NCI-H146 treated with DMSO at 0.1 percent for 48 hours (cell line): Measurements from ENCODE around the gene RPL7L1.
"Not testable (repeated sequence)": the region's sequence is repeated elsewhere in the genome, so short reads cannot be mapped to it uniquely, and the experiment has no call there.

ENCODE experiments used
- DNase-seq: peaks from one replicate; lab custom pipeline; 2025; ENCODE audit not compliant: unreplicated experiment; lab: John Stamatoyannopoulos, UW

RPL7L1 gene

DNA sequence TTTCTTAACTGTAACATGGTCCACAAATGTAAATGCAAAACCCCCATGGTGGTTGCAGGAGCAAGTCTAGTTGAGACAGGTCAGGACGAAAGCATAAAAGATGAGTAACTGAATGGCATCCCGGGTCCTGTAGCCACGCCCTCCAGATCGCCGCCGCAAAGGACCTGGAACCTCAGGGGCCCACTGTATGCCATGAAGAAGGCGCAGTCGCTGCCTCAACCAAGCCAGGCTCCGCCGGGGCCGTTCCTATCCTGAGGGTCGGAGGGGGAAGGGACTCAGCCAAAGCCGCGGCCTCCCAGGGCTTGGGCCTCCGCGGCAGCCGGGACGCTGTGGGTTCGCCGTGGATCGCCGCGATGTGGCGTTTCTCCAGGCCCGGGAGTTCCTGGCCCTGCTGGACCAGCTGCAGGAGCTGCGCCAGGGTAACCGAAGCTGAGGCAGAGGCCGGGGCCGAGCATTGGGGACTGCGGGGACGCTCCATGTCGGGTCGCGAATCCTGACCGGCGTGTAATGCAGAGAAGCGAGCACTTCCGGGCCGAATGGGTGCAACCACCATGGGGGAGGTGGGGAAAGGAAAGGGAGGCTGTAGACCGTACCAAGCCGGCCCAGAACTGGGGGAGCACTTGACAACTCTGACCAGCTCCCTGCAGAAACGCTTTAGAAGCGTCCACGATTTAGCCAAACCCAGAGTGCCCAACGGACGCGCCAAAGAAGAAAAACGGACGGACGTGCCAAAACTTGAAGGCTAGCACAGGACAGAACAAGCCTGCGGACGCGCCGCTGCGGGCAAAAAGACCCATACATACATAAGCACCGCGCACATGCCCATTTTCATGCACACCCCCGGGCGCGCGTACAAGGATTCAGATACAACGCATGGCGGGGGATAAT, 11.1 kb downstream of the RPL7L1 start:
- peak; percentile 95 for DNase-seq

GRCh38 chr6:42891199-42891722, 11.8 kb downstream of the RPL7L1 start:
- DNase-seq: no peak

GRCh38 chr6:42894041-42894828, 14.8 kb downstream of the RPL7L1 start:
- DNase-seq: not testable (repeated sequence)

DNA sequence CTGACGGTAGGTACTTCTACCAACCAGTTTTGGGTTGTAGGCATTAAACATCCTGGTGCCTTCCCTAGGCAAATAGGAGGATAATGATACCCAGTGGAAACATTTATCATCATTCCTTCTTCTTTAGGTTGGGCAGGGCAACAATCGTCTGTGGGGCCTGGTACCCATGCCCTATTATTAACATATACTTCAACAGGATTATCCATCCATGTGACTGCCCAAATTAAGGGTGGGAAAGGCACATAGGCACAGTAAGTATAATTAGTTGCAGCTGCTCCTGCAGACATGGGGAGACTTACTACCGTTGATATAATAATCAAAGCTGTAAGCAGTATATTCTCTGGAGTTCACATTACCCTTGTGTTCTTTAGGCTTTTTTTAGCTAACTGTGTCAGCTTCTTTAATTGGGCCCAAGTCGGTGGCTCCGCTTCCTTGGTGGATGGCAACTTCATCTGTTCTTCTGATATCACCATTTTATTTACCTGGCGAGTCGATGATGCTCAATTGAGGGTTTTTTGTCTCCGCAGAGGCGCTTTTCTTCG, 16.8 kb downstream of the RPL7L1 start:
- DNase-seq: no peak

GRCh38 chr6:42898891-42899361, 19.5 kb downstream of the RPL7L1 start:
- peak; percentile 66 for DNase-seq

DNA sequence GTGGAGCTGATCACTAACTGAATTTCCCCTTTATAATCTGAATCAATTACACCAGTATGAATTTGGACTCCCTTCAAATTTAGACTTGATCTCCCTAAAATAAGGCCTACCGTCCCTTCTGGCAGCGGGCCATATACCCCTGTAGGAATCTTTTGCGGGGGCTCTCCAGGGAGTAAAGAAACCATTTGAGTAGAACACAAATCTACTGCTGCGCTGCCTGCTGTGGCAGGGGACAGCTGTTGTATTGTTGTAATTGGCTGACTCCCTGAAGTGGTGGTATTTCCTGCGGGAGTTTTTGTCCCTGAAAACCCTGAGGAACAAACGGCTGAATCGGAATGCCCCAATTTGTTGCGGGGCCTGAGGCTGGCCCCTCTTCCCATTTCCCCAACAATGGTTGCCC, 20.5 kb downstream of the RPL7L1 start:
- DNase-seq: peak; percentile 45

DNA sequence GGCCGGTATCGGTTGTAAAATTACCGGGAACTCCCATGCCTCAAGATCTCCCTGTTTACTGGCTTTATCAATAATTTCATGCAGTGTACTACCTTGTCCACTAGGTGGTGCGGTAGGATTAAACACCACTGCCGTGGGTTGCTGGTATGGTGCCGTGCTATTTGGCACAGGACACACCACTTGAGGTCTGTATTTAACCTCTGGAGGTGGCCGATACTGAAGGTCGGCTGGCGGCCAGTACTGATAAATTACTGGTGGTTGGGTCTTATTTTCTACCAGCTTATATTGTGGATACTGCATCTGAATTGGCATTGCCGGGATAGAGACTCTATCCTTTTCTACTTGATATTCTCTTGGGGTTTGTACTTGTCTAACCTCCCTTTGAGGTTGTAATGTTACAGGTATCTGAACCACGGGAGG, 22.1 kb downstream of the RPL7L1 start:
- peak; percentile 90 for DNase-seq

DNA sequence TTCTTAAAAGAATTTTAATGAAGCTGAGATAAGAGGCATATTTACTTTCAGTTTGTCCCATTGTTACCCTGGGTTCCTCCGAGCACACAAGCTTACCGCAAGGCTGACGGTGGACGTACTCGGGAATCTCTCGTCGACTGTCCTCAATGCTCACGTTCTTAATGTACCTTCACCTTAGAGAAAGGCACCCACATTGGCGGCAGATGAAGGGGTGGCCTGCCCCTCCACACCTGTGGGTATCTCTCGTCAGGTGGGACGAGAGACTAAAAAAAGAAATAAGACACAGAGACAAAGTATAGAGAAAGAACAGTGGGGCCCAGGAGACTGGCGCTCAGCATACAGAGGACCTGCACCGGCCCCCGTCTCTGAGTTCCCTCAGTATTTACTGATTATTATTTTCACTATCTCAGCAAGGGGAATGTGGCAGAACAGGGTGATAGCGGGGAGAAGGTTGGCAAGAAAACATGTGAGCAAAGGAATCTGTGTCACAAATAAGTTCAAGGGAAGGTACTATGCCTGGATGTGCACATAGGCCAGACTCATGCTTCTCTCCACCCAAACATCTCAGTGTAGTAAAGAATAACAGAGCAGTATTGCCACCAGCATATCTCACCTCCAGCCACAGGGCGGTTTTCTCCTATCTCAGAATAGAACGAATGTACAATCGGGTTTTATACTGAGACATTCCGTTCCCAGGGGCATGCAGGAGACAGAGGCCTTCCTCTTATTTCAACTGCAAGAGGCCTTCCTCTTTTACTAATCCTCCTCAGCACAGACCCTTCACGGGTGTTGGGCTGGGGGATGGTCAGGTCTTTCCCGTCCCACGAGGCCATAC, 23.2 kb downstream of the RPL7L1 start:
- not testable (repeated sequence) for DNase-seq

GRCh38 chr6:42904467-42904866, 25.1 kb downstream of the RPL7L1 start:
- no peak for DNase-seq

- no peak for DNase-seq
Measured at GRCh38 chr6:42907336-42907735, 27.9 kb downstream of the RPL7L1 start.

DNA sequence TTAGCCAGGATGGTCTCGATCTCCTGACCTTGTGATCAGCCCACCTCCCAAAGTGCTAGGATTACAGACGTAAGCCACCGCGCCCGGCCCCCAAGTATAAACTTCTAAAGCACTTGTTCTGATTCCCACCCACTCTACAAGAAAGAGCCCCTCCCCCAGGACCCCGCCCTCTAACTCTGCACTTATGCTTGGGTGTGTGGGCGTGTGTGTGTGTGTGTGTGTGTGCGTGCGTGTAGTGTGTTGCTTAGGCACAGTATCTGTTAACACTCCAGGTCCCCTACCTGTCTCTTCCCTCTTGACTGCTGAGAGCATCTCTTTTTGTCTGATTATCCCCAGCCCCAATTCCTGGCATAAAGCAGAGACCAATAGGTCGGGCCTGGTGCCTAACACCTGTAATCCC, 30.4 kb downstream of the RPL7L1 start:
- DNase-seq: no peak

GRCh38 chr6:42911171-42912021, 32.0 kb downstream of the RPL7L1 start:
- DNase-seq: peak; percentile 84

DNA sequence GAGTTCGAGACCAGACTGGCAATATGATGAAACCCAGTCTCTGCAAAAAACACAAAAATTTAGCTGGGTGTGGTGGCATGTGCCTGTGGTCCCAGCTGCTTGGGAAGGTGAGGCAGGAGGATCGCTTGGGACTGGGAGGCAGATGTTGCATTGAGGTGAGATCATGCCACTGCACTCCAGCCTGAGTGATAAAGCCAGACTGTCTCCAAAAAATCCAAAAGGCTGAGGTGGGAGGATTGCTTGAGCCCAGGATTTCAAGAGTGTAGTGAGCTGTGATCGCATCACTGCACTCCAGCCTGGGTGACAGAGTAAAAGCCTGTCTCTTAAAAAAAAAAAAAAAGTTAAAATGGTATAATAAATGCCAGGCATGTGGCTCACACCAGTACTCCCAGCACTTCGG, 35.1 kb downstream of the RPL7L1 start:
- DNase-seq: no peak

GRCh38 chr6:42915732-42916131, 36.3 kb downstream of the RPL7L1 start, which contains the start of gene PTCRA:
Gene PTCRA, plus strand, starts transcription at chr6:42916053. Its CDS starts 17 bp downstream, at chr6:42916070.
- no peak for DNase-seq

DNA sequence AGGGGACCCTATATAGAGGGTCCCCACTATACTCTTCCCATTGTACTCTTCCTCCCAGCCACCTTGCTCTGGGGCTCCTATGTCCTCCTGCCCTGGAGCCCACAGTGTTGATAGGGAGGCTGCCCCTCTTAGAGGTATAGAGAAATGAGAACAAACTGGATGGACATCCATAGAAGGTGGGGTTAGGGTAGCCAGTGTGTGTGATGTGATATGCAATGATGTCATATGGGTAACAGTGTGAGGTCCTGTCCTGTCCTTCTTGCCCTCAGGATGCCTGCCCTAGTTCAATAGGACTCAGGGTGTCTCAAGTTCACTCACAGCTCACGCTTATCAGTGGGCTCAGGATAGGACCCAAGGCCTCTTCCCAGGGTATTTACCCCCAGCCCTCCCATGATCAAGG, 36.9 kb downstream of the RPL7L1 start:
- DNase-seq: no peak

- no peak for DNase-seq
Measured at GRCh38 chr6:42921801-42922200, 42.4 kb downstream of the RPL7L1 start.

DNA sequence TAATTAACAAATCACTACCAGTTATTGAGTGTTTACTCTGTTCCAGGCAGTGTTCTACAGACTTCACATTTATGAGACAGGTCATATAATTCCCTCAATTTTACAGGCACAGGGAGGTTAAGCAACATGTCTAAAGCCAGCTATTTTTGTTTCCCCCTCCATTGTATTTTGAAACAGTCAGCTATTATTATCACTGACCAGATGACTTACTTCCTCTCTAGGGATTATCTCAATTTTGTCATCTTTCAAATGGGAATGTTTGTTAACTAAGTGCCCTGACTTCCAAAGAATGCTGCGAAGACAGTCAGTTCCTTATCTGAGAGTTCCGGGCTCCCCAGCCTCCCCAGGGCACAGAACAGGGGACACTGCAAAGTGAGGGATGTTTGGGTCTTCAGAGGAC, 44.2 kb downstream of the RPL7L1 start:
- DNase-seq: no peak

DNA sequence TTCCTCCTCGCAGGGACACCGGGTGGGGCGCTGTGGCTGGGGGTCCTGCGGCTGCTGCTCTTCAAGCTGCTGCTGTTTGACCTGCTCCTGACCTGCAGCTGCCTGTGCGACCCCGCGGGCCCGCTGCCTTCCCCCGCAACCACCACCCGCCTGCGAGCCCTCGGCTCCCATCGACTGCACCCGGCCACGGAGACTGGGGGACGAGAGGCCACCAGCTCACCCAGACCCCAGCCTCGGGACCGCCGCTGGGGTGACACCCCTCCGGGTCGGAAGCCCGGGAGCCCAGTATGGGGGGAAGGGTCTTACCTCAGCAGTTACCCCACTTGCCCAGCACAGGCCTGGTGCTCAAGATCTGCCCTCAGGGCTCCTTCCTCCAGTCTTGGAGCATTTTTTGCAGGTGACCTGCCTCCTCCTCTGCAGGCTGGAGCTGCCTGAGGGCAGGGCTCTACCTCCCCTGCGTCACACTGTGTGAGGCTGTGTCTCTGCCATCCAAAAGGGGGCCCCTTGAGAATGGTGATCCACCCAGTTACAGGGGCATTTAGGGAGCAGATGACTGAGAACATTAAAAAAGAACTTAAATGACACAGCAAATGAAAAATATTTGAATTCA, 45.9 kb downstream of the RPL7L1 start:
- no peak for DNase-seq
